Forelimb muscle (tissue), 1 donor: Measurements from ENCODE around the gene DMD. TPM values are rescaled to one million over a fixed set of nuclear protein-coding genes. Genes with fewer than 3 reads are reported as not detected.
"Not testable (repeated sequence)": the region's sequence is repeated elsewhere in the genome, so short reads cannot be mapped to it uniquely, and the experiment has no call there.

Experiments used
- DNase-seq: peaks from one replicate; pipeline ENCODE4 v3.0.0-alpha.2; 2013; ENCODE audit warnings: low read depth
- polyA plus RNA-seq: library from polyadenylated mRNA; unstranded; fragments of 120-200 nt; gene quantifications from one replicate; pipeline ENCODE4 v1.2.1, GENCODE V29; 2013; ENCODE audit not compliant: insufficient read length

DMD gene
- polyA plus RNA-seq, 1 donor = 100 TPM

DNA sequence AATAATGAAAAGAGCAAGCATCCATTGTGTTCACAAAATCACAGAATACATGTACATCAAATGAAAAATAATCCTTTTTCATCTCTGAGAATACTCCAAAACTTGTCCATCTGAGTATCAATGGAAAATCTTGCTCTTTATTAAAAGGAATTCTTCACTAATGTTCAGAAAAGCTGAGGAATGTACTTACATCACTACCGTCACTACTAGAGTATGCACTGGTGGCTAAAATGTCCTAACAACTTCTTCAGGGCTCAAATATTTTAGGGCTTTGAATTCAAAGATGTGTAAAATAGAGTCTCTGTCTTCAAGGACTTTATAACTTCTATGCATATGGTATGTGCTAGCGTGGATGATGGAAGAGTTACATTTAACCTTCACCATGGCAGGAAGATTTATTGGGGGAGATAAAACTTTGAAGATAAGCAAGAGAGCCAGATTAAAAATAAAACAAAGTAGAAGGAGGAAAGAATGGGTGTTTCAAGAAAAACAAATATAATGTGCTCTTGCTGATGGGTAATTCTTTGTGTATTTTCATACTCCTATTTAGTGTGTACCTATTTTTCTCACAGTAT is 55.1 kb downstream of the DMD start:
- DNase-seq = no peak

DNA sequence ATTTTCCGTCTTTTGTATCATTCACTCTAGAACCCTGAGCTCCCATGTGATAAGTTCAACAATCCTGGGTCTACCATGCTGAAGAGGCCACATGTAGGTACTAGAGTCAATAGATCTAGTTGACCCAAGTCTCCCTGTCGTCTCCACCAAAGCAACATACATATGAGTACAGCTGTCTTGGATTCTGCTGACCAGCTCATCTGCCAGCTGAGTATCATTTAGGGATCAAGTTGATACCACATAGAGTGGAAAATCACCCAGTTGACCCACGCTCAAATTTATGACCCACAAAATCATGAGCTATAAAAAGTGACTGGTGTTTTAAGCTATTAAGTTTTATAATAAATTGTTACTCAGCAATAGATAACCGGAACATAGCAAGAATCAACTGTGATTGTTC is 61.8 kb downstream of the DMD start:
- DNase-seq = no peak

DNA sequence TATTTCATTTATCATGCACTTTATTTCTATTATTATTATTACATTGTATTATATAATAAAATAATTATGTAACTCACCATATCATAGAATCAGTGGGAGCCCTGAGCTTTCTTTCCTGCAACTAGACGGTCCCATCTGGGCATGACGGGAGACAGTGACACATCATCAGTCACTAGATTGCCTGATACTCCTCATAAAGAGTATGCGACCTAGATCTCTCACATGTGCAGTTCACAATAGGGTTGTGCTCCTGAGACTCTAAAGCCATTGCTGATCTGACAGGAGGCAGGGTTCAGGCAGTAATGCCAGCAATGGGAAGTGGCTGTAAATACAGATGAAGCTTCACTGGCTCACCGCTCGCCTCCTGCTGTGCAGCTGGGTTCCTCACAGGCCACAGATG is 62.3 kb downstream of the DMD start:
- DNase-seq = no peak

DNA sequence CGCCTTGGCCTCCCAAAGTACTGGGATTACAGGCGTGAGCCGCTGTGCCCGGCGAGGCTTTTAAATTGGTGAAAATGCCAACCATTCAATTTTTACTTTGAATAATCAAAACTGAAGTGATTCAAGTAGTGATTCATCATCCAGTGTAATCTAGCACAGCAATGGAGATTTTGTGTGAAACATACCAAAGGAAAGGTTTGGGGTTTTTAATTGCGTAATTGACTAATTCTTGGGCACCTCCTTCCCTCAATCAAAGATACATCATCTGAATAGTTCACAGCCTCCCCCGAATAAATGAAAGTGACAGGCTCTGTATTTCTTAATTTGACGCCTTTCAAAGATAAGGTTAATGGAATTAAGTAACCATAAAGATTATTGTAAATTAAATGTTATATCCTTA is 69.0 kb downstream of the DMD start:
- no peak for DNase-seq

DNA sequence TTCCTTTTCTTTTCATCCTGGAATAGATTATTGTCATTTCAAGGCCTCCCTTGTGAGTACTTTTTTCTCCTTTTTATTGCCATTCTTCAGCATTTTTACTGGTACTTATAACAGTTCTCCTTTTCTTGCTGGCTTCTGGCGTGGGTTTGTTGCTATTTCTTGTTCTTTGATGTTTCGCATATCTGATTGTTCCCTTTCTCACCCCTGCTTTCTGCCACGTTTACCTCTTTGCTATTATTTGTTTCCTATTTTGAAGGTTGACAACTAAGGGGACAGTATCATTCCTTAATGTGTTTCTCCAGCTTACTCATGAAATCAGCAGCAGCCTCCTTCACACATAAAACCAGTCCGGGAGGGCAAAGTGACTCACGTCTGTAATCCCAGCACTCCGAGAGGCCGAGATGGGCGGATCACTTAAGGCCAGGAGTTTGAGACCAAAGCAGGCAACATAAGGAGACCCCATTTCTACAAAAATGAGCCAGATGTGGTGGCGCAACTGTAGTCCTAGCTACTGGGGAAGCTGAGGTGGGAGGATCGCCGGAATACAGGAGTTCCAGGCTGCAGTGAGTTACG is 72.6 kb downstream of the DMD start:
- no peak for DNase-seq

DNA sequence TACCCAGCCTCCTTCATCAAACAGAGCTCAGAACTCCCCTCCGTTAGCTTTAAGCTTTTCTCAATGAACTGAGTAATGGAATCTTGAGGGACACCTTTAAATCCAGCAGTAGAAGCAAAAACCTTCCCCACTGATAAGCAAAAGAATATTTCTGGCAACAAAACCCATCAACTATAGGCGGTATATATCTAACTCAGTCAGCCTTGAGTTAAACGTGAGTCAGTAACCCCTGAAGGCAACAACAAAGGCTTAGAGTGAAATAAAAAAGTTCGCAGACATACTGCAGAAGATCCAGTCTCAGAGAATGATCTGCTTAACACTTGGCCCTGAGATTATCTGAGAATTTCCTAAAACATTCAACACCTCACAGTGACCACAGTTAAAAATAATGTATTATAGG is 77.2 kb downstream of the DMD start:
- no peak for DNase-seq

DNA sequence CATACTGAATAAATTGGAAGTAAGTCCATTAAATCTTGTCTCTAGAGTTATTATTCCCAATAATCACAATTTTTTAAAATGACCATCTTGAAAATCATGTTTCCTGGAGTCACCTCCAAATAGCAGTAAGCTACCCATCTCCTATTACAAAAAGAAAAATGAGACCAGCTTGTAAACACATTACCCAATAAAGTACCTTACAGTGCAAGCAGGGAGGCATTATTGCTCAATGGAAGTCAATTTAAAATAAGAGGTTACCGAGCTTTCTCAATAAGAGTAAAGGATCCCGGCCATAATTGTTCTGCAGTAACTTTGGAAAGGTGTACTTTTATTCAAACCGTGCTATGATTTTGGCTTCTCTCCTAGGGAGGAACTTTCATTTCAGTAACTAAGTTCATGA is 78.0 kb downstream of the DMD start:
- no peak for DNase-seq

DNA sequence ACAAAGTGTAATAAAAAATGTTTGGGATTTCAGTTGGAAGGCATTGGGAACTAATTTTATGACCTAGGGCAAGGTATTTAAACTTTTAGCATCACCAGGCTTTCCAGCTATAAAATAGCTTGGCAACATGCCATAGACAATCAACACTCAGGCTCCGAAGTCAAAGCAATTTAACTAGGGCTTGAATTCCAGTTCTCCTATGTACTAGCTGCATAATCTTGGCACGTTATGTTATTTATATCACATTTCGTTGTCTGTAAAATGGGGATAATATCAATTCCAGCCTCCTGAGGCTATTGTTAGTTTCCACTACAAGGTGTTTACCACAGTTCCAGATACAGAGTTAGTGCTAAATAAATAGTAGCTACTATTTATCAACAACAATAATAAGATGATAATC is 78.8 kb downstream of the DMD start:
- DNase-seq = no peak

DNA sequence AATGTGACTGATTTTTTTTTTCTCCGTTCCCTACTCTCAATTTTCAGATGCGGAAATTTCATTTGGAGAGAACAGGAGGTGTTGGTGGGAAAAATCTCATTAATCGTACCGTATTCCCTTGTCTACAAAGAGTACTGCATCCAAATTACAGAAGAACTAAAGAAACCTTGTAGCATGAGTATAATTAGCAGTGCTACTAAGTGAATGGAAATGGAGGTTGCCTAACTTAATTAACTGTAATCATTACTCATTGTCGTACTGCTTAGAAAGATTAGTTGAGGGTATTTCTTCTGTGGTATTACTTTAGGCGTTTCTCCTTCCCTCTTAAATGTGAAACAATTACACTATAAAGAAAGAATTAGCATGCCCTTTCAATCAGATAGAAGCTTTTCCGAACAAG is 81.7 kb downstream of the DMD start:
- no peak for DNase-seq

DNA sequence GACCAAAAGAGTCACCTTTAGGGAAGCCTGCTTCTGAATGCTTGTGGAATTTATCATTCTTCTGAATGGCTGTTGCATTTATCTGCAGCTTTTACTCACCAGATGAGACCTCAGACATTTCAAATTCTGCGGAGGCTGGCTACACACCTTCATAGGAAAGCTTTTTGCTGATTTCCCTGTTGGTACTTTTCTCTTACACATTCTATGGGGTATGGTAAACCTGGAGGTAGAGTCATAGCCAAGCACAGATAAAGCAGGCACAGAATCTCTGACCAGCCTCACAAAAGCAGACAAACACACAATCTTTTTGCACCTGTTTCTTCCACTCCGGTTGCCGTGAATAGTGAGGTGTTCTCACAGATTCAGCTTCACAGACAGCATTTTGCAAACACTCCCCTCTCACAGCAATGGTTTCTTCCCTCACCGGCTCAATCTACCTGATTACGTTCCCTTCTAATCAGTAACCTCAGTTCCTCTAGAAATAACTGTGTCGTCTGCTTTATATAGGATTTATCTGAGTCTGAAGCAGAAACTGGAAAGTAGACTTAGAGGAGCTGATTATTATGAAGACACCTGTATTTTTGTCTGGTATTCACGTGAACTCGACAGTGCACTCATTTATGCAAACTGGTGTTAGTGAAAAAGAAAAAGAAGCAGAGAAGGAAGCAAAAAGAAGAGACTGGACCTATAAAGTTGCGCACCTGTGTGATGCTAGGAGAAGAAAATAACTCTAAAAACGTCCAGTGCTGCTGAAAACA is 83.1 kb downstream of the DMD start:
- no peak for DNase-seq

DNA sequence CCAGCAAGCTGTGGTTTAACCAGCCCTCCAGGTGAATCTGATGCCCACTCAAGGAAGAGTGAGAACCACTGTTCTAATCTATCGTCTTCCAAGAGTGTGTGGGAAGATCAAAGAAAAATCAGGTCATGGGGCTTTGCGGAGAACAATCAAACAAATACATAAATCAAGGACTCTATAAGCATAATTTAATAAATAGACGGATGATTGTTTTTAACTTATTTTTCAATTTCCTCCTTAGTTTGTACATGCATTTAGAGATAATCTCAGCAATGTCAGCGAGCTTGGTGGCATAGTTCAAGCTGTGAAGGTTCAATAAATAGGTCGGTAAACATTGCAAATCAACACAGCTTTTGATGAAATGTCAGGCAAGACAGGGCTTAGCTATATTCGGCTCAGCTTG is 84.9 kb downstream of the DMD start:
- no peak for DNase-seq

DNA sequence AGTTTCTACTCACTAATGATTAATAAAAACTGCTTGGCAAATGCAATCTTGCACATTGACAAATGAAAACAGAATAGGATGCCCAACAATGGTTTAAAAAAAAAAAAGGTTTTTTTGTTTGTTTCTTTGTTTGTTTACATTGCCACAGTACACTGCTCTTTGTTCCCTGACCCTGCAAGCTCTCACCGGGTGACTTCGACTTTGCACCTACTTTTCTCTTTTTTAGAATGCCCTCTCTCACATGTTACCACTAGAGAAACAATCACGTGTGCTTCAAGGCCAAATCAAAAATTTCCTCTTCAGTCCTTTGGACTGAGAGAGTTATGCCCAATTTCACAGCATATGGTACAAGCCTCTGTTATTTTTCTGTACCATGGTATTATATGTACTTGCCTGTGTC is 101.5 kb downstream of the DMD start:
- no peak for DNase-seq

DNA sequence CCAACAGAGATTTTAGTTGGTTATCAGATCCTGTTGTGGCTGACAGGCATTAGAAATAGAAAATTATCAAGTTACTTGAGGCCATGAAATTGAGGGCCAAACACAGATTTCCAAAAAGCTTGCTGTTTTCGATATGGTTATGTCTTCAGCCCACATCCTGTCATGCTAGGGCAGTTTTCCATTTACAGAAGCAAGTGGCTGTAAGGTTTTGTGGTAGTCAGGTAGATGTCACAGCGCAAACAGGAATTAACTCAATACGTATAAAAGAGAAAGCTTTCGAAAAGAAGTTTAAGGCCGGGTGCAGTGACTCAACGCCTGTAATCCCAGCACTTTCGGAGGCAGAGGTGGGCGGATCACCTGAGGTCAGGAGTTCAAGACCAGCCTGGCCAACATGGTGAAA is 104.6 kb downstream of the DMD start:
- DNase-seq = no peak

DNA sequence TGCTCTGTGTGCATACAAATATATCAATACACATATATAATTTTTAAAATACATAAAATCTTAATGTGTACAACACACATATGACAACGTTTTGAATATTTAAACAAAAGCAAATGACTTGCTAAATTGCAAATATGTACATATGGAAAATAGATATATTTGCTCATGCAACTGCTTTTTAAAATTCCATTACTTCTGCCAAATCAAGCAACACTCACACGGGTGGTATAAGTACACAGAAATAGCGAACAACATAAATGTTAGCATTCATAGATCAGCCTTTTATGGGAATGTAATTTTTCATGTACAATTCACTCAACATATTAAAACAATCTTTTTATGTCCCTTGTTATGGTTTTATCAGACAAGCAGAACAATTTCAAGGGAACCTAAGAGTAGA is 116.3 kb downstream of the DMD start:
- no peak for DNase-seq

DNA sequence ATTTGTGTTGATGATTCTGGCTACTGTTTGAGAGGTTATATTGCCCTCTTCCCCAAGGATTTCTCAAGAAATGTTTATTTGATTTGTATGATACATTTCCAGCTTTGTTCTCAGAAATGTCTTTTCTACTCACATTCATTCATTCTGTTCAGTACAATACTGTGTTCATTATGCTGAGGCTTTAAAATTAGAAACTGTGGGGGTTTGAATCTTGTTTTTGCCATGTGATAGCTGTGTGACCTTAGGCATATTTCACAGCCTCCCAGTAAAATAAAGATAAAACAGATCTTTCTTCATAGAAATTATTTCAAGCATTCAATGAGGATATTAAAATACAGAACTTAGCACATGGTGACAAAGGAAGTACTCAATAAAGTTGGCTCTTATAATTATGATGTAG is 123.9 kb downstream of the DMD start:
- DNase-seq = no peak

DNA sequence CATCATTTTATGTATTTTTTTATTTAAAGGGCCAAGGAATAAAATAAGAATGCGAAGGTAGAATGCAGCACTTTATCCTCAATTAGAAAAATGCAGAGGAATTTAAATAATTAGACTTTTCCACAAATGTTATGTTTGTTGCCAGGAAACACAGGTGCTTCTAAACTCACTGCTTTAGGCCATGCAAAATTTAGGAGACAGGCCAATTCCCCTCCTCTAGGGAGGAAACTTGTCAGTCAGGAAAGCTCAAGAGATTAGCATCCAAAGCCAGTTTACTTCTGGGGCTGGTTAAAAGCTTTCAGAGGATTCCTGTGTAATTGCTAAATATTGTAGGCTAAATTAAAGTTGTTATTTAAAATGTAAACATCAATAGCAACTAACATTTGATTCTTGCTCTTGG is 124.5 kb downstream of the DMD start:
- no peak for DNase-seq

DNA sequence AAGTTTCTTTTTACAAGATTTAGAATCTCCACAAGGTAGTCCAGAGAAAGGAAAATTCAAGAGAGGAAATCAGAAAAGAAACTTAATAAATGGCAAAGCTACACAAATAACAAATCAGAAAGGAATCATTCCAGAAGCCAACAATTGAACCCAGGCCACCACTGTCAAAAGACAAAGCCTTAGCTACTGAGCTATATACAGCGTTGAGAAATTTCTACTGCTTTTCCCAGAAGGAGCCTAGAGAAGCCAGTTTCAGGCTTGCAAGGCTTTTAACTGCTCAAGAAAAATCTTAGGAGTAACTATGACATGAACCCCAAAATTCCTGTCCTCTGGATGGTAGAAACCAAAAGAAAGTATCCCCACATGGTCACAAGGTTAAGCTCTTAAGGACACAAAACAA is 129.0 kb downstream of the DMD start:
- DNase-seq = no peak

DNA sequence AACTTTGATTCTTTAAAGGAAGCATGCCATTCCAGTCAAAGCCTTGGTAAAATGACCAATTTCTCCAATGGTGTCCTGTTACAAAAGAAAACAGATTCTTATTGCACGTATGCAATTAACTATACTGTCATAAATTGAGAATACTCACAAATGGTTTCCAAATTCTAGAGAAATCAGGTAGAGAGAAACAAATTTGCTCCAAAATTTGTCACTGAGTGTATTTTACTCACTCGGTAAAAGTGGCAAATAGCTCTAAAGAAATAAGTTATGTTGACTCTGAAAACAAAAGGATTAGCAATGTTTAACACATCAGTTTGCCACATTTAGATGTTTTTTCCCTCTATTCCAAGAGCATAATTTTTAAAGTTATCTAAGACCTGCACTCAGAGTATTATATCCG is 133.1 kb downstream of the DMD start:
- DNase-seq = no peak

DNA sequence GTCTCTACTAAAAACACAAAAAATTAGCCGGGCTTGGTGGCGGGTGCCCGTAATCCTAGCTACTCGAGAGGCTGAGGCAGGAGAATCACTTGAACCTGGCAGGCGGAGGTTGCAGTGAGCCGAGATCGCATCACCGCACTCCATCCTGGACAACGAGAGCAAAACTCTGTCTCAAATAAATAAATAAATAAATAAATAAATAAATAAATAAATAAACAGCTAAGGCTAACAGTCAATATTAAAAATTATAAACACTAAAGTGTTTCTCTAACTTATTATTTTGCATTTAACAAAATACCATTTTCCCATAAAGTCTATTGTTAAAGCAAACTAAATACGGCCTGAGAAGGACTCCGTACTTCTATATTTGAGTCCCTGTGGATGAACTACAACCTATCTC is 137.7 kb downstream of the DMD start:
- DNase-seq = not testable (repeated sequence)

DNA sequence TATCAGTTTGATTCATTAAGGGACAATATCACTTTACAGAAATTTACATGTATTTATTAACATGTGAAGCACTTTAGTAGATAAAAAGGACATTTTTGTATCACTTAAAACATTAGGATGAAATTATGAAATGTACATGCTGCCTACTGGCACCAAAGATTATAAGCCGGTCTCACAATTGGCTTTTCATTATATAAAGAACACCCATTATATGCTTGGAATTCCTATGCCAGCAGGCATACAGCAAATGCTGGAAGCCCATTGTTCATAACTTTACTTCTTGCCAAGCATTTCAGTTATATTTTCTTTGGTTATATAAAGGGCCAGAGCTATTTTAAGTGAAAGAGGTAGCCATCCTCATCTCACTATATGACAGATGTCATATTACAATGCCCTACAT is 145.9 kb downstream of the DMD start:
- DNase-seq = no peak

DNA sequence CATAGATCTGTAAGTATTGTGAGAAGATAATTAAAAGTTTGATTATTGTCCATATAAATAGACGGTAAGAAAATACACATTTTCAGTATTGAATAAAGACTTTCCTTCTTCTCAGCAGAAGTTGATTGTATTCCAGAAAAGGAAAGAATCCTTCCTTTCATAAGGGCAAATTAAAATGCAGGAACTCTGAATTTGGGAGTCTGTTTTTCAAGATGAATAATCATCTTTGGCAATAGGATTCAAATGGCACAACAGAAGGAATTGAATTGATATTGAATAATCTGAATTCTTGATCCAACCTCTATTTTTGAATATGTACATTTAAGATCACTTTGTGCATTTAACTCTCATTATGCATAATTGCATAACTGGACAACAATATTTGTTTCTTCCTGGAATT is 149.3 kb downstream of the DMD start:
- no peak for DNase-seq

DNA sequence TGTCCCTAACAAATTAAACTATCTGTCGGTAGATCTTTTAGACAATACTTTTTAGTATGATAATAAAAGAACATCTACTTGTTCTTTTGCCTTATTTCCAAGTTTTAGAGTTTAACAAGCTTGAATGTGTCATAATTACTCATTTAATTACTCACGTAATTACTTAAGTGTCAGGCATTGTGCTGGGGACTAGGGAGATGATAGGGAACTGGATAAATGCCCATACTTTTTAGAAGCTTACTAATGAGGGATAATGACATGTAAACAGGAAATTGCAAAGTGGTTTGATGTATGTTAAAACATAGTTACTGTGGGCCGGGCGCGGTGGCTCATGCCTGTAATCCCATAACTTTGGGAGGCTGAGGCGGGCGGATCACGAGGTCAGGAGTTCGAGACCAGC is 158.3 kb downstream of the DMD start:
- DNase-seq = no peak

DNA sequence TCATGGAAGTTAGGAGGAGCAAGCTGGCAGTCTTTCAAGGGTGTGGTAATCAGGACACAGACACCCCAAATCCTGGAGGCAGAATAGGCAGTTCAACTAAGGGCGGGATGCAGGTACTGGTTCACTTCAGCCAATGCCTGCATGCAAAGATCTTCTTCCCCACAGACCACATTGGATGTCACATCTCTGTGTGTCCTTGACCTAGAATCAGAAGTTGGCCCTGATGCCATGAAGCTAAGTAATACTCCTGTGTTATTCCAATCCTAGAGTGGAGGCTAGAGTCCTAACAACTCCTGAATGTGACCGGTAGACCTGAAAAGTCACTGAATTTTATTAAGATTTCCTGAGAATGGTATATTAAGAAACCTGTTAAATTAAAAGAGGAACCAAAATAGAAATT is 165.5 kb downstream of the DMD start:
- DNase-seq = no peak

DNA sequence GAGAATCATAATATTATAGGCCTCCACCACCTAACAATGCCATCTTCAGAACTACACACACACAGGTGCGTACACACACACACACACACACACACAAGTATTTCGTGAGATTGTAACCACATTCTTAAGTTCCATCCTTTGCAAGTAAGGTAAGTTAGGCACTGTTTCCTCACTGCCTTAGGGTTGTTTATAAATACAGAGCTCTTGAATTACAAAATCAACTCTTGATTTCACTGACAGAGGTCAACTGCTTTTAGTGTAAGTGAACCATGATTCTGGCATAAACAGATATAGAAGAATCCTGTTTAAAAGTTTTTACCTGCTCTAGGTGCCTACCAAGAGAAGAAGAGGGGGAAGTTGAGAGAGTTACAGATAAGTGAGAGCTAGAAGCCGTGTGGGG is 166.1 kb downstream of the DMD start:
- DNase-seq = no peak
